Measurements from ENCODE around the gene ELMO2.

GRCh38 chr20:46362921-46363867 is 43.2 kb downstream of the ELMO2 start:
- no peak for TF ChIP-seq CTCF (IDR thresholded peaks at IDR 0.05)
- no peak for TF ChIP-seq POLR2A (IDR thresholded peaks at IDR 0.05)
